ENCODE measurements around the gene NKTR. TPM values are rescaled to one million over a fixed set of nuclear protein-coding genes. Genes with fewer than 3 reads are reported as not detected.
A peak's percentile ranks its signal among the peaks of the same experiment; 100 is the strongest.

NKTR gene
- total and polyA plus RNA-seq, 2 of the 13 experiments (the other 11 are each of a cell fraction or from before 2014, with no cell fraction given) = 41.3 to 59.6 TPM

DNA sequence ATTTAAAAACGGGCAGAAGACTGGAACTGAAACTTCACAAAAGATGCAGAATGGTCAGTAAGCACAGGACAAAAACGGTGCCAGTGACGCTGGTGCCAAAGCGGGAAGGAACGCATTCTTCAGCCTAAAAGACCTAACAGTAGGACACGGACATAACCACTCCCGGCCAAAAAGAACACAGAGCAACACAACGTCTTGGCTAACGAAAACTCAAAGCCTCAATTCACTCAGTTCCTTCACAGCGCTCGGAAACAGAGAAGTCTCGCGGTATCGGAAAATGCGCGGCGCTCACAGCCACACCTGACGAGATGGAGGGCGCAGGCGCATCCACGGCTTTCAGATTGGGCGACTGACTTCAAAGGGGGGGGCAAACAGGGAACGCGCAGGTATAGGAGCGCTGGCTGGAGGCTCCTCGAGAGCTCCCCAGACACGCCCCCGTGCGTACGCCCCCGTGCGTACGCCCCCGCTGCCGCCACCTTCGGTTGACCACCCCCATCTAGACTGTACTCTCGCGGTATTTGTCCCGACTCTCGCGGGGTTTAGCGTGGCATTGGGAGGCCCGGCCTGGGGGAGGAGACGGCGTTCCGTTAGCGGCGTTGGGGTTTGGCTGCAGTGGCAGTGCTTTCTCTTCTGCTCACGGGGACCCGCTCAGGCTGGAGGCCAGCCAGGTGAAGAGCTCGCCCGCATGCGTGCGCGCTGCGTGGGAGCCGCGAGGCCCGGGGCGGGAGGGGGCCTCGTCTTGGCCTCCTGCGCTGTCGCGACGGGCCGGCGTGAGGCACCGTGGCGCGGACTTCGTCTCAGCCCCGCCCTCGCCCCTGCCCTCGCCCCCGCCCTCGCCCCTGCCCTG lies at the start of gene NKTR (continued):
- TF ChIP-seq, protein P1, sequence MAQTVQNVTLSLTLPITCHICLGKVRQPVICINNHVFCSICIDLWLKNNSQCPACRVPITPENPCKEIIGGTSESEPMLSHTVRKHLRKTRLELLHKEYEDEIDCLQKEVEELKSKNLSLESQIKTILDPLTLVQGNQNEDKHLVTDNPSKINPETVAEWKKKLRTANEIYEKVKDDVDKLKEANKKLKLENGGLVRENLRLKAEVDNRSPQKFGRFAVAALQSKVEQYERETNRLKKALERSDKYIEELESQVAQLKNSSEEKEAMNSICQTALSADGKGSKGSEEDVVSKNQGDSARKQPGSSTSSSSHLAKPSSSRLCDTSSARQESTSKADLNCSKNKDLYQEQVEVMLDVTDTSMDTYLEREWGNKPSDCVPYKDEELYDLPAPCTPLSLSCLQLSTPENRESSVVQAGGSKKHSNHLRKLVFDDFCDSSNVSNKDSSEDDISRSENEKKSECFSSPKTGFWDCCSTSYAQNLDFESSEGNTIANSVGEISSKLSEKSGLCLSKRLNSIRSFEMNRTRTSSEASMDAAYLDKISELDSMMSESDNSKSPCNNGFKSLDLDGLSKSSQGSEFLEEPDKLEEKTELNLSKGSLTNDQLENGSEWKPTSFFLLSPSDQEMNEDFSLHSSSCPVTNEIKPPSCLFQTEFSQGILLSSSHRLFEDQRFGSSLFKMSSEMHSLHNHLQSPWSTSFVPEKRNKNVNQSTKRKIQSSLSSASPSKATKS (CRISPR knock-in tag; IDR thresholded peaks at IDR 0.05) = no peak
- peak; percentile 72 for TF ChIP-seq NFYC (CRISPR knock-in tag; IDR thresholded peaks at IDR 0.05)
- TF ChIP-seq, protein P2, sequence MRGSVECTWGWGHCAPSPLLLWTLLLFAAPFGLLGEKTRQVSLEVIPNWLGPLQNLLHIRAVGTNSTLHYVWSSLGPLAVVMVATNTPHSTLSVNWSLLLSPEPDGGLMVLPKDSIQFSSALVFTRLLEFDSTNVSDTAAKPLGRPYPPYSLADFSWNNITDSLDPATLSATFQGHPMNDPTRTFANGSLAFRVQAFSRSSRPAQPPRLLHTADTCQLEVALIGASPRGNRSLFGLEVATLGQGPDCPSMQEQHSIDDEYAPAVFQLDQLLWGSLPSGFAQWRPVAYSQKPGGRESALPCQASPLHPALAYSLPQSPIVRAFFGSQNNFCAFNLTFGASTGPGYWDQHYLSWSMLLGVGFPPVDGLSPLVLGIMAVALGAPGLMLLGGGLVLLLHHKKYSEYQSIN (CRISPR knock-in tag; IDR thresholded peaks at IDR 0.05; ENCODE audit: borderline replicate concordance) = no peak
- TF ChIP-seq HDAC1 (CRISPR knock-in tag; IDR thresholded peaks at IDR 0.05) = peak; percentile 82
- TF ChIP-seq, protein P3, sequence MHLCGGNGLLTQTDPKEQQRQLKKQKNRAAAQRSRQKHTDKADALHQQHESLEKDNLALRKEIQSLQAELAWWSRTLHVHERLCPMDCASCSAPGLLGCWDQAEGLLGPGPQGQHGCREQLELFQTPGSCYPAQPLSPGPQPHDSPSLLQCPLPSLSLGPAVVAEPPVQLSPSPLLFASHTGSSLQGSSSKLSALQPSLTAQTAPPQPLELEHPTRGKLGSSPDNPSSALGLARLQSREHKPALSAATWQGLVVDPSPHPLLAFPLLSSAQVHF (CRISPR knock-in tag; IDR thresholded peaks at IDR 0.05) = peak; percentile 7; the same call in 1 of the 2 replicates
- peak; percentile 4; the same call in 1 of the 2 replicates for TF ChIP-seq SP2 (CRISPR knock-in tag; IDR thresholded peaks at IDR 0.05)
- TF ChIP-seq ZNF564 (CRISPR knock-in tag; IDR thresholded peaks at IDR 0.05) = peak; percentile 86
- no peak for TF ChIP-seq SP140L (CRISPR knock-in tag; IDR thresholded peaks at IDR 0.05; ENCODE audit: borderline replicate concordance)
- peak; percentile 58 for TF ChIP-seq ZNF607 (CRISPR knock-in tag; IDR thresholded peaks at IDR 0.05; ENCODE audit: borderline replicate concordance)
- no peak for TF ChIP-seq EZH2 (conservative IDR thresholded peaks at IDR 0.05; ENCODE audit: low read depth, low read length)
- no peak for TF ChIP-seq ARNT (IDR thresholded peaks at IDR 0.05)
- TF ChIP-seq, protein P4, sequence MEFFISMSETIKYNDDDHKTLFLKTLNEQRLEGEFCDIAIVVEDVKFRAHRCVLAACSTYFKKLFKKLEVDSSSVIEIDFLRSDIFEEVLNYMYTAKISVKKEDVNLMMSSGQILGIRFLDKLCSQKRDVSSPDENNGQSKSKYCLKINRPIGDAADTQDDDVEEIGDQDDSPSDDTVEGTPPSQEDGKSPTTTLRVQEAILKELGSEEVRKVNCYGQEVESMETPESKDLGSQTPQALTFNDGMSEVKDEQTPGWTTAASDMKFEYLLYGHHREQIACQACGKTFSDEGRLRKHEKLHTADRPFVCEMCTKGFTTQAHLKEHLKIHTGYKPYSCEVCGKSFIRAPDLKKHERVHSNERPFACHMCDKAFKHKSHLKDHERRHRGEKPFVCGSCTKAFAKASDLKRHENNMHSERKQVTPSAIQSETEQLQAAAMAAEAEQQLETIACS (CRISPR knock-in tag; IDR thresholded peaks at IDR 0.05) = no peak
- no peak for TF ChIP-seq CEBPB (IDR thresholded peaks at IDR 0.05; ENCODE audit: borderline replicate concordance, low read depth, low read length)
- TF ChIP-seq, protein P5, sequence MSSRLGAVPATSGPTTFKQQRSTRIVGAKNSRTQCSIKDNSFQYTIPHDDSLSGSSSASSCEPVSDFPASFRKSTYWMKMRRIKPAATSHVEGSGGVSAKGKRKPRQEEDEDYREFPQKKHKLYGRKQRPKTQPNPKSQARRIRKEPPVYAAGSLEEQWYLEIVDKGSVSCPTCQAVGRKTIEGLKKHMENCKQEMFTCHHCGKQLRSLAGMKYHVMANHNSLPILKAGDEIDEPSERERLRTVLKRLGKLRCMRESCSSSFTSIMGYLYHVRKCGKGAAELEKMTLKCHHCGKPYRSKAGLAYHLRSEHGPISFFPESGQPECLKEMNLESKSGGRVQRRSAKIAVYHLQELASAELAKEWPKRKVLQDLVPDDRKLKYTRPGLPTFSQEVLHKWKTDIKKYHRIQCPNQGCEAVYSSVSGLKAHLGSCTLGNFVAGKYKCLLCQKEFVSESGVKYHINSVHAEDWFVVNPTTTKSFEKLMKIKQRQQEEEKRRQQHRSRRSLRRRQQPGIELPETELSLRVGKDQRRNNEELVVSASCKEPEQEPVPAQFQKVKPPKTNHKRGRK (CRISPR knock-in tag; IDR thresholded peaks at IDR 0.05) = no peak
- TF ChIP-seq FIP1L1 (IDR thresholded peaks at IDR 0.05; ENCODE audit: borderline replicate concordance, insufficient read depth, low read depth, low read length) = no peak; the same call in 1 of the 2 replicates
- no peak for TF ChIP-seq TCF12 (IDR thresholded peaks at IDR 0.05)
- TF ChIP-seq TCF12 (CRISPR knock-in tag; IDR thresholded peaks at IDR 0.05) = 0 out of 2 replicates have a peak, but pooled peaks have one; percentile 62
- TF ChIP-seq BCL6 (CRISPR knock-in tag; IDR thresholded peaks at IDR 0.05) = peak; percentile 61; the same call in 1 of the 2 replicates
- TF ChIP-seq, protein P6, sequence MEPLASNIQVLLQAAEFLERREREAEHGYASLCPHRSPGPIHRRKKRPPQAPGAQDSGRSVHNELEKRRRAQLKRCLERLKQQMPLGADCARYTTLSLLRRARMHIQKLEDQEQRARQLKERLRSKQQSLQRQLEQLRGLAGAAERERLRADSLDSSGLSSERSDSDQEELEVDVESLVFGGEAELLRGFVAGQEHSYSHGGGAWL (CRISPR knock-in tag; IDR thresholded peaks at IDR 0.05) = peak; percentile 40
